GM12864 (cell line): ENCODE data around the gene RBBP8NL.

Source experiments
- DNase-seq: peaks from one replicate; pipeline ENCODE4 v3.0.0-alpha.2; 2011; ENCODE audit warnings: low read depth
- H3K4me3 ChIP-seq: 2 replicates; pipeline ENCODE4 v1.5.1; 2011; ENCODE audit warnings: mild to moderate bottlenecking, low read depth, low read length, control low read depth
- TF ChIP-seq, protein P1 (sequence below): IDR thresholded peaks from 2 replicates; pipeline ENCODE4 v1.5.1; 2011; ENCODE audit warnings: low read depth, mild to moderate bottlenecking, moderate library complexity, low read length, control low read depth, inconsistent platforms; ENCODE audit errors: missing control alignments

RBBP8NL gene

DNA sequence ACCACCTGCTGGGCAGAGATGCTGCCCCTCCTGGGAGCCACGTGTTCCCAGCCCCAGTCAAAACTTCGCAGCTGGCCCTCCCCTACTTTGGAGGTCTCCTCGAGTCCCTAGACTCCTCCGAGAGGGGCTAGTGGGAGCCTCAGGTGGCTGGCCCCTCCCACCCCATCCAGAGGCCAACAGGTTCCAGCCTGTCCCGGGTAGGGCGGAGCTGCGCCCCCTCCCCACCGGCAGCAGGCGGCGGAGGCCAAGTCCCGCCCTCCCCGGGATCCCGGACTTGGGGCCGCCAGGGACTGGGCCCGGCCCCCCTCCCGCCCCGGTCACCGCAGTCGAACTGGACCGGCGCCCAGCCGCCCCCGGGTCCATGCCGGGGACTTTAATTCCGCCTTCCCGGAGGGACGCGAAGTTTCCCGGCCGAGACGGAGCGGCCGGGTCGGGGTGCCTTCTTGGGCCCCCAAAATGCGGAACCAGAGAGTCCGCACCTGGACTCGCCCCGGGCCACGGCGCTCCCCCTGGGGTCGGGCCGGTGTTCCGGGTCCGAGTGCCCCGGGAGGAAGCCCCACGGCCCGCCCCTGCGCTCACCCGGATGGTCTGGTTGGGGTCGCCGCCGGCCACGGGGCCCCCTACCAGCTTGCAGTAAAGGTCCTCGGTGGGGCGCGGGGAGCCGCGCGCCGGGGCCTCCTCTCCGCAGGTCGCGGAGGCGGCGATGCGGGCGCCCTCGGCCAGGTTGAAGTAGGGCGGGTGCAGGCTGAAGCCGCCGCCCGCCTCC lies 60.8 kb downstream of the RBBP8NL start:
- TF ChIP-seq, protein P1, sequence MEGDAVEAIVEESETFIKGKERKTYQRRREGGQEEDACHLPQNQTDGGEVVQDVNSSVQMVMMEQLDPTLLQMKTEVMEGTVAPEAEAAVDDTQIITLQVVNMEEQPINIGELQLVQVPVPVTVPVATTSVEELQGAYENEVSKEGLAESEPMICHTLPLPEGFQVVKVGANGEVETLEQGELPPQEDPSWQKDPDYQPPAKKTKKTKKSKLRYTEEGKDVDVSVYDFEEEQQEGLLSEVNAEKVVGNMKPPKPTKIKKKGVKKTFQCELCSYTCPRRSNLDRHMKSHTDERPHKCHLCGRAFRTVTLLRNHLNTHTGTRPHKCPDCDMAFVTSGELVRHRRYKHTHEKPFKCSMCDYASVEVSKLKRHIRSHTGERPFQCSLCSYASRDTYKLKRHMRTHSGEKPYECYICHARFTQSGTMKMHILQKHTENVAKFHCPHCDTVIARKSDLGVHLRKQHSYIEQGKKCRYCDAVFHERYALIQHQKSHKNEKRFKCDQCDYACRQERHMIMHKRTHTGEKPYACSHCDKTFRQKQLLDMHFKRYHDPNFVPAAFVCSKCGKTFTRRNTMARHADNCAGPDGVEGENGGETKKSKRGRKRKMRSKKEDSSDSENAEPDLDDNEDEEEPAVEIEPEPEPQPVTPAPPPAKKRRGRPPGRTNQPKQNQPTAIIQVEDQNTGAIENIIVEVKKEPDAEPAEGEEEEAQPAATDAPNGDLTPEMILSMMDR = no peak
- no peak for DNase-seq
- H3K4me3 ChIP-seq = peak overlapping the region; percentile 63

DNA sequence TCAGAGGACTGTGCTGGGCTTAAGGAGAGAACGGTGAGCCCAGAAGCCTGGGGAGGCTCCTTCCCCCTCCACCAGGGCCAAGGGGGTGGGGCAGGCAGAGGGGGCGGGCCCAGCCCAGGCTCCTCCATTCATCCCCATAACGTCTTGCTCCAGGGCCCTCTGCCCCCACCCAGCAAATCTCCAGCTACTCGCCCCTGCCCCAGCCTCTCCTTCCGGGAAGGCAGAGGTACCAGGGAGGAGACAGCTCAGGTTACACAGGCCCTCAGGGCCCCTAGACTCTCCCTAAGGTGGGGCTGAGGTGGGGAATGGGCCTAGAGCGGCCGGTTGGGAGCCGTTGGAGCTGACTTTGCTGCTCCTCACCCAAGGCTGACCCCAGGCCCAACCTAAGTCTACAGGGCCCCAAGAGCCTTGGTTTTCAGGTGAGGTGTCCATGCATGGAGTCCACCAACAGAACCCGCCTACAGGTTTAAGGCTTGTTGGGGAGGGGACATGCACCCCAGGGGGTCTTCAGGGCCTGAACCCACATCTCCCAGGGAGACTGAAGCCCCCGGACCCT lies 61.4 kb downstream of the RBBP8NL start:
- DNase-seq = no peak
- TF ChIP-seq, protein P1 = no peak
- peak overlapping the region; percentile 63 for H3K4me3 ChIP-seq

DNA sequence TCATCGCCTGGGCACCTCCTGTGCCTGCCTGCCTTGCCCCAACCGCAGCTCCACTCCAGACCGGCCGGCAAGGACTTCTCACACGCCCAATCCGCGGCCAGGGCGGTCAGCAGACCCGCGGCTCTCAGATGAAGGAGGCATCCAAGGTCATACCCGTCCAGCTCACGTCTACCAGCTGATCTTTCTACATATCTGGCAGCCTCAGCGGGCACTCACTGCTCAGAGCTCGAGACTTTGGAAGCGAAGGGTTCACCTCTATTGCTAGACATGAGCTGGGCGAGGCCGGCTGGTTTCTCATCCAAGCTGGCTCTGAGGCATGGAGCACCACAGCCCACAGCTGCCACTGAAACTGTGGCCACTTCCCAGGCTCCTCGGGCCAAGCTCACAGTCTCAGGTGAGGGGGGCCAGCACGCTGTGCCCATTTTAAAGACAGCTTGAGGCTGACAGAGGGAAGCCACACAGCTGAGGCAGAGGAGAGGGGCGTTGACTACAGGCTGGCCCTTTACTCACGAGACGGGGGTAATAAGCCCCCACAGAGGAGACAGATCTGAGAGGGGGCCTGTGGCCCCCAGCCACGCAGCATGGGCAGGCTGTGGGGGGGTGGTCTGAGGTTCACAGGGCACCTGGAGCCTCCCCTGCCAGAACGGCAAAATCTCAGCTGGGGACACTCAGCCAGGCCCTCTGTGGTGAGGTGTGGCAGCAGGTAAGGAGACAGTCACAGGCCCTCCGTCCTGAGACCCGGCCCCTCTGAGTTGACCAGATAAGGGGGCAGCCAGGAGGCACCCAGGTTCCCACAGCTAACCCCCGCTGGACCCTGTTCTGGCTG lies 62.2 kb downstream of the RBBP8NL start:
- DNase-seq = no peak
- TF ChIP-seq, protein P1 = no peak
- no peak overlapping the region for H3K4me3 ChIP-seq

DNA sequence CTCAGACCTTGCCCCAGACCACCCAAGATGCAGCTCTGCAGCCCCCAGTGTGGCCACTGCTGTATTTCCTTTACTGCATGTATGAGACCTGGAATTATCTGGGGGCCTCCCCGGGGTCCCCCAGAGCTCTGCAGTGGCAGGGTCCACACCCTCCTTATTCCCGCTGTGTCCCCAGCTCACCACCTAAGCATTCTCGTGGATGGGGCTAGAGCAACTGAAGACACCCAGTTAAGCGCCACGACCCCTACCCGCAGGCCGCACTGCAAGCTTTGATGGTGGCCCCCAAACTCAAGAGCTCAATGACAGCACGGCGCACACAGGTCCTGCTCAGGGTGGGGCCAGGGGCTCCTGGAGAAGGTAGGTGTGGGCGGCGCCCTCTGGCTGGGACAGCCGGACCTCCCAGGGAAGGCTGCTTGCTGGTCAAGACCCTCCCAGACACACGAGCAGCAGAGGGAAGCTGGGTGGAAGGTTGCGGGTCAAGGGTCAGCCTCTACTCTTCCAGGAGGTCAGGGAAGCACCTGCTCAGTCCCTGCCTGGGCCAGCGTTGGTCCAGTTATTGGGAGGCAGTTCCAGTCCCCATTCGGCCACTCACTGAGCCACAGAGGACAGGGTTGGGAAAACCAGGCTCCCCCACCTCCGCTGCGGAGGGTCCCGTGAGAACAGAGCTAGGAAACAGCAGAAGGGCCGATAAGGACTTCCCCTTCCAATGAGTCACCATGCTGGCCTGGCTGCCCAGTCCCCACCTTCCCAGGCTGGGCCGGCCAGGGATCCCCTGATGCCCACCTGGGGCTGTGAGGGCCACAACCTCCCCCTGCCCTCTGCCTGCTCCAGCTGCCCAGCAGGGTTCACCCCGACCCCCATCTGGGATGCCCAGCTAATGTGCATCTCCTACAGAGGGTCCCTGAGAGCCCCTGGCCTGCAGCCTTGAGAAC lies 63.2 kb downstream of the RBBP8NL start:
- no peak for DNase-seq
- TF ChIP-seq, protein P1 = no peak
- no peak overlapping the region for H3K4me3 ChIP-seq

DNA sequence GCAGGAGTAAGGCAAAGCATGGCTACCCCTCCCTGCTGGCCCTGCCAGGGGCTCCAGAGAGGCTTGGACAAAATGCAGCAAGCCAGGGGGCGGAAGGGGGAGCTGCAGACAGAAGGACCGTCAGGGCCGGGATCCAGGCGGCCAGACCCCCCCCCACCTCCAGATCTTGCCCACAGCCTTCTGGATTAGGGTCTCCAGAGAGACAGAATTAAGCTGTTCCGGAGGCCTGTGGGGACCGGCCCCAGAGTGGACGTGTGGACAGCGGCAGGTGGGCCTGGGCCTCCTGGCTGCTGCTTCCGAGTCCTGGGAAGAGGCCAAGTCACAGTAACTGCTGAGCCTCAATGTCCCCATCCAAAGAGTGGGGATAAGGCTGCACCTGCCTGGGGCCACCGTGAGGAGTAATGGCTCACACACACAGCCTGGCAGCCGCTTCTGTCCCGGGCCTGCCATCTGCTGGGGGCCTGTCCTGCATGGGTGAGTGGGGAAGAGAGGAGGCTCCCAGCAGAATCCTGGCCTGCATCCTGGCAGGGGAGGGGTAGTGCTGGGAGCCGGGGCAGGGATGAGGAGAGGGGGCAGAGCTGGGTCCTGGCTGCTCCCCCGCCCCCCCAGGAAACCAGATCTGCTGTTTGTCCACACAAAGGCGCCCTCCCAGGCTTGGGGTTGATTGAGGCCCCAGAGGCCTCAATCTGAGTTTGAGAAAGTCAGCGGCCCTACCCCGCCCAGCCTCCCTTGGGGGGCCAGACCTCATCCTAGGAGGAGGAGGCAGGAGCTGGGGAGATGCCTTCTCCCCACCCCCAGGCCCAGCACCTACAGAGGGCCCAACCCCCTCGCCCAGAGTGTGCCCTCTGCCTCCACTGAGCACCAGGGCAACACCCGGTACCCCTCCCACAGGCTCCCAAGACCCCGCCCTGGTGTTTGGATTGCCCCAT lies 64.1 kb downstream of the RBBP8NL start:
- no peak overlapping the region for H3K4me3 ChIP-seq
- TF ChIP-seq, protein P1 = no peak
- no peak for DNase-seq

DNA sequence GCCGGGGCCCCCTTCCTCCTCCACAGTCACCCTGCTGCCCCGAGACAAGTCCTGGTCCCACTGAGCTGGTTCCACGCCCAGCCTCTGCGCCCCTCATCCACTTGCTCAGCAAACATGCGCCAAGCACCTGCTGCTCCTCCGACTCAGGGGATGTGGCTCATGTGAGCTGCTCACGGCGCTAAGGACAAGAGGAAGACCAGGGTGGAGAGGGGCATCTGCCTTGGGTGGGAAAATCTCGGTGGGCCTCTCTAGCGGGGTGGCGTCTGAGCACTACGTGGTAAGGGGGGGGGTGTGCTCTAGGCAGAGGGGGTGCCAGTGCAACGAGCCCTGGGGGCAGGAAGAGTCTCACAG lies 64.8 kb downstream of the RBBP8NL start:
- no peak overlapping the region for H3K4me3 ChIP-seq
- TF ChIP-seq, protein P1 = no peak
- no peak for DNase-seq
